ENCODE results near the gene BCKDHA.

Gene BCKDHA

DNA sequence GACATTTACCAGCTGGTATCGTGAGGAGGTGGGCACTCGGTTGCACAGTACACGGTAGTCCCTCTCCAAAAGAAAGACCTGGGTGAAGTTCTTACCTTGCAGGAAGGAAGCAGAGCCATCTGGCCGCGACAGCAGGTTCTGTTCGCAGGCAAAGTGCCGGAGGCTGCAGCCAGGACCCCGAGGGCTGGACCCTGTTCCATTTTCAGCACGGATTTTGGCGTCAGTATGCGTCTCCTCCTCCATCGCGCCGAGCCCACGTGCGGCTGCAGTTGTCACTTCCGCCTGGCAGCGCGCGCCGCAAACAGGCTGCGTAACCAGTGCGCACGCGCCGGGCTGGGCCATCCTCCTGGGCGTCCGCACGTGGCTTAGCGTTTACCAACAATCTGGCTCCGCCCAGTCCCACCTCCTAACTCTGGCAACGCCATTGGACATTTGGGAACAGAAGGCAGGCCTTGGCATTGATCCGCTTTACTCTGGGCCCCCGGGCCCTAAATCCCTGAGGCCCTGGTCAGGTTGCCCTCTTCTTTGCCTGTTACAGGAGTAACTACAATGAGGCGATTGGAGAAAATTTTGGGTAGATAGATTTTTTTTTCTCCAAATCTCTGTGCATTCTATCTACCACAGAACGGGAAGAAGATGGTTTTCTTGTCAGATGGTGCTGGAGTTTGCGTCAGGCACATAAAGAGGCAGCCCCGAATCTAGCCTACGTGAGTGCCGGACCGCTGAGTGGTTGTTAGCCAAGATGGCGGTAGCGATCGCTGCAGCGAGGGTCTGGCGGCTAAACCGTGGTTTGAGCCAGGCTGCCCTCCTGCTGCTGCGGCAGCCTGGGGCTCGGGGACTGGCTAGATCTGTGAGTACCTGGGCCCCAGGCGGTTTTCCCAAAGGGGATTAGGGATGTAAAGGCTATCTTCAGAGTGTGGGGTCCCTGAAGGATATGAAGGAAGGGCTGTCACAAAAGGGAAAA, at the start of gene BCKDHA, which contains the start of gene EXOSC5:
BCKDHA (plus strand) TSS at position 733 of the 964 bp plus-strand sequence; CDS start at position 743, 10 bp downstream.
EXOSC5 (minus strand) TSS at position 274 of the 964 bp plus-strand sequence; CDS start at position 243, 31 bp downstream.
- peak; percentile 99 for DNase-seq

- no peak for DNase-seq
These were observed 46.8 kb upstream of the BCKDHA start for GRCh38 chr19:41350735-41351338.

GRCh38 chr19:41351339-41352245, 46.0 kb upstream of the BCKDHA start:
- DNase-seq: peak; percentile 80

DNA sequence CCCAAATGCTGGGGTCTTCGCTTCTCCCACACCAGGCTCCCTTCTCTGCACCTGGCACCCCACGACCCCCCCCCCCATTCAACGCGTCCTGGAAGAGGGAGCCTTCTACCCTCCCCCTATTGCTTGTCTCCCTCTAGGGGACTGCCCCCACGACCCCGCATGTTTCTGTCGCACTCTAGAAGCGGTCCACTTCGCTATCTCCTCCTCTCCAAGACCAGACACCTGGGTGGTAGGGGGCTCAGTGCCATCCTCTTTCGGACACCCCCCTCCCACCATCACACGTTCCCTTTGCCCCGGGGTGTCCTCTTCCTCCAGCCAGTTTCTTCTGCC, 45.4 kb upstream of the BCKDHA start:
- no peak for DNase-seq

- DNase-seq: peak; percentile 73
These were observed 44.8 kb upstream of the BCKDHA start for GRCh38 chr19:41352609-41353465.

DNA sequence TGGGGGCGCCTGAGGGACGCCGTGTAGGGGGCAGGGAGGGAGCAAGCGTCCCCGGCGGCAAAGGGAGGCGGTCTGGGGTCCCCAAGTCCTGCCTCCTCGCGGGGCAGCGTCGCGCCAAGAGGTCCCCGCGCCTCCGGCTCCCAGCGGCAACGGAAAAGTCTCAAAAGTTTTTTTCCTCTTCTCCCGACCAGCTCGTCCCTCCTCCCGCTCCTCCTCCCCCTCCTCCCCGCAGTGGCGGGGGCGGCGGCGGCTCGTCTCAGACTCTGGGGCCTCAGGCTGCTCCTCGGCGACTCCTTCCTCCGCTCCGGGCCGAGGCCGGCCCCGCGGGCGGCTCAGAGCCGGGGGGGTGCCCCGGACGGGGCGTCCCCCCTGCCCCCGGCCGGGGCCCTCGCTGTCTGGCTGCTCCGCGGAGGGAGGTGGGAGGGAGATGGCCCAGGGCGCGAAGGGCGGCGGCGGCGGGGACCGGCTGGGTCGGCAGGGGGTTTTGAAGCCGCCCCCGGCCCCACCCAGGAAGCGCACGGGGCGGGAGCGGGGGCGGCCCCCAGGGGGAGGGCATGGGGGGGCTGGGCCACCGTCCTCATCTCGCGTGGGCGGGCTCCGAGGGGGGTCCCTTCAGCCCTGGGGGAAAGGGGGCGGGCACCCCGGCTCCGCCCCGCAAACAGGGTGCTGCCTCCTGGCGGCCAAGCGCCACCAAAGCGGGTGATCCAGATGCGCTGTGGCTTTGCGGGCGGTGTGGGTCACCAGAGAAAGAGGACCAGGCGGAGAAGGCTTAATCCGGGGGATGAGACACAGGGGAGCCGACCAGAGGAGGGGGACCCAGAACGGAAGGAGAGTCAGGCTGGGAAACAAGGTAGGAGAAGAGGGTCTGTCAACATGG, 43.9 kb upstream of the BCKDHA start, which contains the start of gene TGFB1:
TGFB1 (minus strand) TSS at position 457 of the 877 bp plus-strand sequence. CDS start 878 bp downstream, outside the sequence.
- DNase-seq: peak; percentile 93

GRCh38 chr19:41354343-41354953, 43.2 kb upstream of the BCKDHA start:
- no peak for DNase-seq

DNA sequence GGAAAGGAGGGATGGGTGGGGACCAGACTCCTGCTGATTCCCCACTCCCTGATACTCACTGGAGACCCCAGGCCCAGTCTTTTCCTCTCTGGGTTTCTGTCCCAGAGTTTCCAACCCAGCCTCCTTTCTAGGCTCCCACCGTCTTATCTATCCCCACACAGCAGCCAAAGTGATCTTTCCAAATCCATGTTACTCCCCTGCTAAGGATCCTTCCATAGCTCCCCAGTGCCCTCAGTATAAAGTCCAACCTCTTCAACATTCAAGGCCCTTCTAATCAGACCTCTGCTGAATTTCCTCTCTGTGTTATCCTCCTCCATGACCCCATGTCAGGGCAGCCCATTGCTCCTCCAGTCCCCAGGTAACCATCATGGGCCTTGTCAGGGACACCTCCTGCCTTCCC, 42.6 kb upstream of the BCKDHA start:
- no peak for DNase-seq

- DNase-seq: no peak
These were observed 41.8 kb upstream of the BCKDHA start for GRCh38 chr19:41355802-41356201.

GRCh38 chr19:41356984-41357739, 40.5 kb upstream of the BCKDHA start:
- no peak for DNase-seq

GRCh38 chr19:41357746-41358145, 39.9 kb upstream of the BCKDHA start:
- DNase-seq: no peak

DNA sequence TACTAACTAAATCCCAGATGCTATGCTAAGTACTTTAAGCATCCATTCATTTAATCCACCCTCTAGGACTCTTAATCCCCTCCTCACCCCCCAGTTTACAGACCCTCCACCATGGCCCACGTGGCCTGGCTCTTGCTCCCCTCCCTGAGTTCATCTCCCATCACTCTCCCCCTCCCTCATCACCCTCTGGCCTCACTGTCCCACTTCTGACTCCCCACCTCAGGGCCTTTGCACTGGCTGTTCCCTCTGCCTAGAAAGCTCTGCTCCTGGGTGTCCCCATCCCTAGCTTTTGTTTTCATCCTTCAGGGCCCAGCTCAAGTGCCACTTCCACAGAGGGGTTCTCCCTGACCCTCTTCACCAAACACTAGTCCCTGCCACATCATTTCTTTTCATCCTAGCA, 37.9 kb upstream of the BCKDHA start:
- no peak for DNase-seq

GRCh38 chr19:41362143-41362847, 35.3 kb upstream of the BCKDHA start:
- DNase-seq: no peak

GRCh38 chr19:41363371-41363752, 34.3 kb upstream of the BCKDHA start:
- DNase-seq: no peak

GRCh38 chr19:41363753-41364523, 33.7 kb upstream of the BCKDHA start, which contains the start of gene B9D2:
B9D2 (minus strand) TSS chr19:41364149; CDS start chr19:41363519, 630 bp downstream.
- DNase-seq: peak; percentile 98

DNA sequence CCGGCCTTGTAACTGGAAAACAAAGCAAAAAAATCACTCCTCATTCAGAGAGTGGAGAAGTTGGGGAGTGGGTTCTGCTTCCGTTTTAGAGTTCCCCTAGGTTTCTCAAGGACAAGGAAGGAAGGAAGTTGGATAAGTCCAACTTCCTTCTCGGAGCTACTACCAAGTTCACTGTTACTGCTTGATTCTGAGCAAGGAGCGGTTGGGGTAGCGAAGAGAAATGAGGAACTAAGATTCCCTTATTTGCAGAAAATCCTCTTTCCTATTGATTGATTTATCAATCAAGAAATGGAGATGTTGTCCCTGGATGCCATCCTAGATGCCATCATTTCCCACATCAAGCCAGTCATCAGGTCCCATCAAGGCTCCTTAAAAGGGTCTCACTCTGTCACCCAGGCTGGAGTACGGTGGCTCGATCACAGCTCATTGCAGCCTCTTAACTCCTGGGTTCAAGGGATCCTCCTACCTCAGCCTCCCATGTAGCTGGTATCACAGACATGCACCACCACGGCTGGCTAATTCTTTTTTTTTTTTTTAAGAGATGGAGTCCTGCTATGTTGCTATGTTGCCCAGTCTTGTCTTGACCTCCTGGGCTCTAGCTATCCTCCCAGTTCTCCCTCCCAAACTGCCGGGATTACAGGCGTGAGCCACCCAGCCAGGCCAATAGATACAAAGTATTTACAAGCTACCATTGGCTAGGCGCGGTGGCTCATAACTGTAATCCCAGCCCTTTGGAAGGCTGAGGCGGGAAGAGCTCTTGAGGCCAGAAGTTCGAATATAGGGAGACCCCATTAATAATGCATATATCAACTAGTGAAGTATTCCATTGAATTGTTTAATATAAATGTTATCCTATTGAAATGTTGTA, 32.9 kb upstream of the BCKDHA start:
- no peak for DNase-seq

DNA sequence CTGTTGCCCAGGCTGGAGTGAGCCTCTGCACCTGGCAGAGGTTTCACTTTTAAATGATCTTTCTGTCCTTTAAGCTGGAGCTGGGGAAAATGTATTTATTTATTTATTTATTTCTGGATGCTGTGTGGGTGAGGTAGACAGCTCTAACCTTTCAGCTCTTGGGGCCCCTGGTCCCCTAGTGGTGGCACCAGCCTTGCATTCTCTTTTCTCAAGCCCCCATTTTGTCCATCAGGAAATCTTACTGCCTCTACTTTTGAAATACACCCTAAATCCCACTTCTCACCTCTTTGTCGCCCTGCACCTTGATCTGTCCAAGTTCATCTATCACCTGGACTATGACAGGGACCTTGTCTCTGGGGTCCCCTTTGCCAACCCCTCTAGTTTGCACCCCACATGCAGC, 31.5 kb upstream of the BCKDHA start:
- no peak for DNase-seq
